H1 (cell line): ENCODE data around the gene HGD. TPM values are rescaled to one million over a fixed set of nuclear protein-coding genes. Genes with fewer than 3 reads are reported as not detected.

Experiments
- CTCF ChIA-PET: fragments of 300-600 bp; sonication (Branson Sonifier 250); formaldehyde crosslinking; loops from one replicate; lab custom pipeline; 2021; ENCODE audit not compliant: partially characterized antibody; lab: Charles Lee
- POLR2A ChIA-PET: fragments of 300-600 bp; sonication (Branson Sonifier 250); formaldehyde crosslinking; loops from one replicate; lab custom pipeline; 2021; ENCODE audit warnings: inconsistent platforms; ENCODE audit not compliant: partially characterized antibody; lab: Charles Lee
- DNase-seq, 2 experiments: peaks; one replicate each; pipeline versions ENCODE4 v3.0.0 to v3.0.0-alpha.2; 2010 to 2022; ENCODE audit warnings: low spot score in 2 of 2, low read depth in 1 of 2, mixed read lengths in 1 of 2
- FAIRE-seq: peaks from 2 replicates; lab custom pipeline; 2011; peaks lifted over from hg19 to GRCh38; lab: Jason Lieb, UNC
- H2AFZ ChIP-seq: 2 replicates; pipeline ENCODE4 v1.8.1; 2012; ENCODE audit warnings: low read length, inconsistent platforms
- H2AK5ac ChIP-seq: 2 replicates; pipeline ENCODE4 v1.6.1; 2013; ENCODE audit warnings: low read depth, low read length
- H2BK120ac ChIP-seq: replicated peaks from 2 replicates; pipeline ENCODE3; 2013; ENCODE audit warnings: low read depth, low read length, inconsistent platforms
- H2BK12ac ChIP-seq: 2 replicates; pipeline ENCODE4 v1.6.1; 2013; ENCODE audit warnings: low read depth, low read length
- H2BK15ac ChIP-seq: 2 replicates; pipeline ENCODE4 v1.6.1; 2013; ENCODE audit warnings: low read length
- H2BK20ac ChIP-seq: 2 replicates; pipeline ENCODE4 v1.6.1; 2013; ENCODE audit warnings: low read length
- H2BK5ac ChIP-seq: 2 replicates; pipeline ENCODE4 v1.6.1; 2013; ENCODE audit warnings: low read depth, low read length
- H3K14ac ChIP-seq: 2 replicates; pipeline ENCODE4 v1.6.1; 2013; ENCODE audit warnings: inconsistent platforms; ENCODE audit not compliant: insufficient read length
- H3K18ac ChIP-seq: 2 replicates; pipeline ENCODE4 v1.6.1; 2013; ENCODE audit warnings: low read length; ENCODE audit errors: extremely low read depth
- H3K23ac ChIP-seq: 2 replicates; pipeline ENCODE4 v1.6.1; 2013; ENCODE audit warnings: inconsistent platforms; ENCODE audit not compliant: insufficient read length
- H3K23me2 ChIP-seq: 2 replicates; pipeline ENCODE4 v1.6.1; 2013; ENCODE audit warnings: low read depth, low read length
- H3K27ac ChIP-seq: 2 replicates; pipeline ENCODE4 v1.6.1; 2011; ENCODE audit warnings: low read depth, low read length, inconsistent platforms
- H3K27me3 ChIP-seq, 4 experiments: replicated peaks in 1 of 4; 1 replicate in 1 of 4; 2 replicates in 3 of 4; pipeline versions ENCODE4 v1.6.1 to v1.8.1; 2011 to 2013; ENCODE audit warnings: low read length in 3 of 4, mild to moderate bottlenecking in 3 of 4, inconsistent platforms in 2 of 4, mixed read lengths in 2 of 4, moderate library complexity in 1 of 4; ENCODE audit not compliant: control insufficient read depth in 3 of 4, insufficient read depth in 3 of 4; ENCODE audit errors: extremely low read depth in 1 of 4
- H3K36me3 ChIP-seq, 4 experiments: 2 replicates each; pipeline versions ENCODE4 v1.6.1 to v1.8.1; 2011 to 2013; ENCODE audit warnings: mild to moderate bottlenecking in 4 of 4, low read length in 3 of 4, moderate library complexity in 2 of 4, control low read depth in 1 of 4, inconsistent platforms in 1 of 4; ENCODE audit not compliant: insufficient read depth in 4 of 4, control insufficient read depth in 2 of 4
- H3K4ac ChIP-seq: replicated peaks from 2 replicates; pipeline ENCODE3; 2013; ENCODE audit warnings: low read length, low read depth, mixed read lengths, inconsistent platforms; ENCODE audit not compliant: insufficient read length
- H3K4me1 ChIP-seq, 4 experiments: replicated peaks in 1 of 4; 1 replicate in 1 of 4; 2 replicates in 3 of 4; pipeline versions ENCODE4 v1.6.1 to v1.8.1; 2011 to 2013; ENCODE audit warnings: low read length in 3 of 4, inconsistent platforms in 2 of 4, mixed read lengths in 1 of 4; ENCODE audit not compliant: insufficient read depth in 4 of 4, control insufficient read depth in 3 of 4
- H3K4me2 ChIP-seq, 2 experiments: 2 replicates each; pipeline versions ENCODE4 v1.6.1 to v1.8.1; 2011 to 2013; ENCODE audit warnings: low read depth in 2 of 2, low read length in 2 of 2, control low read depth in 1 of 2, inconsistent platforms in 1 of 2, mild to moderate bottlenecking in 1 of 2; ENCODE audit not compliant: insufficient read depth in 1 of 2
- H3K4me3 ChIP-seq, 4 experiments: fragments of 200-600, 300-600 bp in 1 of 4; sonication (generic), shearing (Covaris generic), sonication (Bioruptor Twin) in 1 of 4; 2 replicates each; pipeline versions ENCODE4 v1.5.1 to v1.8.1; 2011 to 2016; ENCODE audit warnings: low read length in 4 of 4, low read depth in 3 of 4, control low read depth in 2 of 4, inconsistent platforms in 2 of 4, mild to moderate bottlenecking in 2 of 4, mixed read lengths in 1 of 4, moderate library complexity in 1 of 4; ENCODE audit not compliant: insufficient read depth in 2 of 4; ENCODE audit errors: extremely low read depth in 1 of 4
- H3K56ac ChIP-seq: replicated peaks from 2 replicates; pipeline ENCODE3; 2013; ENCODE audit warnings: low read depth, mild to moderate bottlenecking, mixed read lengths, low read length, inconsistent platforms; ENCODE audit not compliant: insufficient read length
- H3K79me1 ChIP-seq: 2 replicates; pipeline ENCODE4 v1.6.1; 2013; ENCODE audit warnings: low read depth, low read length, control low read depth
- H3K79me2 ChIP-seq, 2 experiments: 2 replicates each; pipeline versions ENCODE4 v1.6.1 to v1.8.1; 2012 to 2013; ENCODE audit warnings: low read length in 2 of 2, mild to moderate bottlenecking in 2 of 2, inconsistent platforms in 1 of 2; ENCODE audit not compliant: insufficient read depth in 2 of 2, control insufficient read depth in 1 of 2
- H3K9ac ChIP-seq, 4 experiments: replicated peaks in 1 of 4; 1 replicate in 1 of 4; 2 replicates in 3 of 4; pipeline versions ENCODE4 v1.6.1 to v1.8.1; 2011 to 2013; ENCODE audit warnings: low read depth in 3 of 4, low read length in 3 of 4, control low read depth in 2 of 4, mild to moderate bottlenecking in 2 of 4, moderate library complexity in 2 of 4, inconsistent platforms in 1 of 4; ENCODE audit errors: extremely low read depth in 1 of 4
- H3K9me3 ChIP-seq, 2 experiments: 2 replicates each; pipeline versions ENCODE4 v1.6.1 to v1.8.1; 2012 to 2013; ENCODE audit warnings: mild to moderate bottlenecking in 2 of 2, moderate library complexity in 2 of 2, control low read depth in 1 of 2, inconsistent platforms in 1 of 2, low read depth in 1 of 2, low read length in 1 of 2, mixed read lengths in 1 of 2; ENCODE audit not compliant: insufficient read depth in 2 of 2
- H4K20me1 ChIP-seq, 2 experiments: replicated peaks in 1 of 2; 2 replicates each; pipeline versions ENCODE3 to v1.8.1; 2011 to 2013; ENCODE audit warnings: inconsistent platforms in 2 of 2, low read length in 2 of 2, mild to moderate bottlenecking in 1 of 2; ENCODE audit not compliant: insufficient read depth in 2 of 2, control insufficient read depth in 1 of 2
- H4K5ac ChIP-seq: 2 replicates; pipeline ENCODE4 v1.6.1; 2013; ENCODE audit warnings: low read length, low read depth, mixed read lengths, inconsistent platforms; ENCODE audit not compliant: insufficient read length
- H4K8ac ChIP-seq: 2 replicates; pipeline ENCODE4 v1.8.0; 2013; ENCODE audit warnings: mild to moderate bottlenecking, moderate library complexity, low read length, inconsistent platforms; ENCODE audit not compliant: insufficient read depth; ENCODE audit errors: extremely low read depth
- H4K91ac ChIP-seq: replicated peaks from 2 replicates; pipeline ENCODE3; 2013; ENCODE audit warnings: low read length, mixed read lengths, inconsistent platforms; ENCODE audit not compliant: insufficient read length
- CHD1 ChIP-seq: IDR thresholded peaks from 2 replicates; pipeline ENCODE4 v1.6.1; 2012; ENCODE audit warnings: low read depth, low read length, improper control_type of control experiment
- CTBP2 ChIP-seq: IDR thresholded peaks from 2 replicates; pipeline ENCODE4 v1.7.0; 2011; ENCODE audit warnings: borderline replicate concordance, mild to moderate bottlenecking, moderate library complexity, mixed read lengths, low read length; ENCODE audit not compliant: insufficient read depth, insufficient read length
- HDAC6 ChIP-seq: IDR thresholded peaks from one replicate; pipeline ENCODE4 v1.7.1; 2012; ENCODE audit warnings: low read depth, mild to moderate bottlenecking, inconsistent platforms, low read length, moderate library complexity
- RNF2 ChIP-seq: fragments of 200-900, 300-1000 bp; sonication (generic); IDR thresholded peaks from 2 replicates; pipeline ENCODE4 v1.7.1; 2016; ENCODE audit warnings: borderline replicate concordance, low read depth, mild to moderate bottlenecking, antibody characterized with exemption, low read length; ENCODE audit not compliant: poor library complexity, severe bottlenecking; ENCODE audit errors: missing control alignments
- SIN3A ChIP-seq, 2 experiments: IDR thresholded peaks in 1 of 2; conservative IDR thresholded peaks in 1 of 2; 2 replicates each; pipeline ENCODE4 v1.6.1; 2011 to 2012; ENCODE audit warnings: low read length in 2 of 2, improper control_type of control experiment in 1 of 2, low read depth in 1 of 2, mild to moderate bottlenecking in 1 of 2
- WGBS, 2 experiments: shearing (Covaris generic) in 1 of 2; methylation state at CpG; one replicate each; pipeline versions ENCODE4 v1.1.6 to v1.1.7; 2013 to 2015; ENCODE audit warnings: low lambda C conversion rate in 2 of 2, mixed read lengths in 2 of 2, inconsistent platforms in 1 of 2, low coverage in 1 of 2, missing lambda C conversion rate in 1 of 2; ENCODE audit not compliant: insufficient replicate concordance in 2 of 2, insufficient coverage in 1 of 2, insufficient read length in 1 of 2; ENCODE audit errors: extremely low coverage in 1 of 2, missing lambda C conversion rate in 1 of 2; 5-methylcytosine and 5-hydroxymethylcytosine counted together
- polyA plus RNA-seq, 7 experiments: library from polyadenylated mRNA; depleted of rRNA in 3 of 7; stranded (reverse) in 5 of 7; unstranded in 2 of 7; fragments of >200 nt in 5 of 7; fragments of 200-250 nt in 2 of 7; gene quantifications; 1 replicate in 5 of 7; 2 replicates in 1 of 7; 4 replicates in 1 of 7; pipeline versions ENCODE4 v1.2.1 to v1.2.3, GENCODE V29; 2011 to 2013; ENCODE audit warnings: missing spikeins in 2 of 7, mixed read lengths in 2 of 7
- total RNA-seq: library from RNA; stranded (reverse); fragmentation: NEBNext Ultra II Directional; extraction: Animal tissue kit (Norgen Biotek cat#: 25700); gene quantifications from 2 replicates; pipeline ENCODE4 v1.2.1, GENCODE V29; 2021

HGD gene
- total and polyA plus RNA-seq, 2 of the 8 experiments (the other 6 are each of a cell fraction or from before 2014, with no cell fraction given) = 0.11 TPM; not detected in 1

DNA sequence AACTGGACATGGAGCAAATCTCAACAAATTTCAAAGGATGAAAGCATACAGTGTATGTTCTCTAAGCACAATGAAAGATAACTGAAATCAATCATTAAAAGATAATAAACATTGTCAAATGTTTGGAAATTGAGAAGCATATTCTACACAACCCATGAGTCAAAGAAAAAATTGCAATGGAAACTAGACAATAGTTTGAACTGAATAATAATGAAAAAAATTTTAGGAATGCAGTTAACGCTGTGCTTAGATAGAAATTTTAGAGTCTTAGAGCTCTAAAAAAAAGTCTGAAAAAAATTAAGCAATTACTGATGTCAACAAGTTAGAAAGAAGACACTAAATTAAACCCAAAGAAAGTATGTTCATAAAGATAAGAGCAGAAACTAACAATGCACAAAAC is 44.8 kb upstream of the HGD start:
- no peak overlapping the region for H3K14ac ChIP-seq
- DNase-seq (no peak), FAIRE-seq (no peak)
- H2AK5ac ChIP-seq = no peak overlapping the region
- no peak overlapping the region for H3K4me3 ChIP-seq
- no peaks in the 10 kb centered on the region for H3K36me3 ChIP-seq
- no peak overlapping the region for H4K5ac ChIP-seq
- H4K20me1 ChIP-seq = no peaks in the 10 kb centered on the region
- H2AFZ ChIP-seq = no peak overlapping the region
- no peak overlapping the region for H2BK15ac ChIP-seq
- no peak overlapping the region for H3K56ac ChIP-seq
- POLR2A ChIA-PET = no interaction called here
- H4K91ac ChIP-seq = no peak overlapping the region
- no peak overlapping the region for H2BK5ac ChIP-seq
- CTCF ChIA-PET = no interaction called here
- no peaks in the 10 kb centered on the region for H3K79me2 ChIP-seq
- H3K18ac ChIP-seq = no peak overlapping the region
- no peaks in the 10 kb centered on the region for H3K9me3 ChIP-seq
- no peak overlapping the region for H3K4ac ChIP-seq
- H3K27me3 ChIP-seq = no peaks in the 10 kb centered on the region
- H3K23ac ChIP-seq = no peak overlapping the region
- no peak overlapping the region for H3K9ac ChIP-seq
- H3K4me2 ChIP-seq = no peak overlapping the region
- H3K79me1 ChIP-seq = no peaks in the 10 kb centered on the region
- no peaks in the 10 kb centered on the region for H3K23me2 ChIP-seq
- H3K4me1 ChIP-seq = peaks cover 0 to 5% (median 2%) of the 10 kb centered on the region in 4 experiments; a peak in 3 of 7 replicates
- H4K8ac ChIP-seq = no peak overlapping the region
- H2BK20ac ChIP-seq = no peak overlapping the region
- TF ChIP-seq SIN3A (conservative IDR thresholded peaks at IDR 0.05 in 1 of 2, IDR thresholded peaks at IDR 0.05 in 1 of 2; ENCODE audit: low read depth in 1 of 2, low read length in 2 of 2) (no peak), CTBP2 (no peak), HDAC6 (no peak), RNF2 (no peak), CHD1 (no peak)
- H2BK120ac ChIP-seq = no peak overlapping the region
- H2BK12ac ChIP-seq = no peak overlapping the region
- H3K27ac ChIP-seq = no peak overlapping the region
- 95% methylated on average over 1 of the region's 1 CpG; no CpG with 5 or more reads in 1 of the 2 experiments for WGBS, 2 experiments
